ENCODE data around the gene MTHFD1L.

Gene MTHFD1L

GRCh38 chr6:151096255-151096612 is 230.7 kb downstream of the MTHFD1L start:
- Histone ChIP-seq H3K36me3 (ENCODE audit: low read length) (peaks cover 11% of the 10 kb centered on the region), H3K9ac (ENCODE audit: low read length) (no peak overlapping the region), H3K79me2 (ENCODE audit: insufficient read depth, low read length) (no peaks in the 10 kb centered on the region), H3K9me2 (replicated peaks; ENCODE audit: insufficient read depth, low read length) (no peaks in the 10 kb centered on the region), H3K4me2 (ENCODE audit: low read depth, low read length, poor library complexity, severe bottlenecking) (no peak overlapping the region), H3K27ac (ENCODE audit: low read depth, low read length) (no peak overlapping the region), H2AFZ (ENCODE audit: low read depth, low read length, severe bottlenecking) (no peak overlapping the region), H4K20me1 (ENCODE audit: low read depth, low read length) (no peaks in the 10 kb centered on the region), H3F3A (ENCODE audit: insufficient read depth) (no peaks in the 10 kb centered on the region), H3K9me3 (ENCODE audit: insufficient read depth, low read length) (no peaks in the 10 kb centered on the region), H3K4me3 (ENCODE audit: insufficient read depth, low read length, poor library complexity, severe bottlenecking) (no peak overlapping the region), H3K27me3 (ENCODE audit: low read length) (no peaks in the 10 kb centered on the region)
- TF ChIP-seq CTCF (IDR thresholded peaks at IDR 0.05; ENCODE audit: insufficient read depth, low read length, poor library complexity, severe bottlenecking) (no peak), EZH2phosphoT487 (conservative IDR thresholded peaks at IDR 0.05; ENCODE audit: low read length) (no peak)

- Histone ChIP-seq H2AFZ (ENCODE audit: low read depth, low read length, severe bottlenecking) (no peak overlapping the region), H3K9me3 (ENCODE audit: insufficient read depth, low read length) (no peaks in the 10 kb centered on the region), H3K4me2 (ENCODE audit: low read depth, low read length, poor library complexity, severe bottlenecking) (no peak overlapping the region), H3K9ac (ENCODE audit: low read length) (no peak overlapping the region), H3K27ac (ENCODE audit: low read depth, low read length) (no peak overlapping the region), H3K36me3 (ENCODE audit: low read length) (peaks cover 15% of the 10 kb centered on the region), H3K9me2 (replicated peaks; ENCODE audit: insufficient read depth, low read length) (no peaks in the 10 kb centered on the region), H3K4me3 (ENCODE audit: insufficient read depth, low read length, poor library complexity, severe bottlenecking) (no peak overlapping the region), H4K20me1 (ENCODE audit: low read depth, low read length) (no peaks in the 10 kb centered on the region), H3K79me2 (ENCODE audit: insufficient read depth, low read length) (no peaks in the 10 kb centered on the region), H3F3A (ENCODE audit: insufficient read depth) (no peaks in the 10 kb centered on the region), H3K27me3 (ENCODE audit: low read length) (no peaks in the 10 kb centered on the region)
- TF ChIP-seq EZH2phosphoT487 (conservative IDR thresholded peaks at IDR 0.05; ENCODE audit: low read length), result no peak
- no peak for TF ChIP-seq CTCF (IDR thresholded peaks at IDR 0.05; ENCODE audit: insufficient read depth, low read length, poor library complexity, severe bottlenecking)
Measured at GRCh38 chr6:151096691-151097606, 231.4 kb downstream of the MTHFD1L start.

GRCh38 chr6:151098166-151098565 is 232.7 kb downstream of the MTHFD1L start:
- Histone ChIP-seq H2AFZ (ENCODE audit: low read depth, low read length, severe bottlenecking) (no peak overlapping the region), H3K79me2 (ENCODE audit: insufficient read depth, low read length) (no peaks in the 10 kb centered on the region), H3K9me3 (ENCODE audit: insufficient read depth, low read length) (no peaks in the 10 kb centered on the region), H3K4me3 (ENCODE audit: insufficient read depth, low read length, poor library complexity, severe bottlenecking) (no peak overlapping the region), H3K36me3 (ENCODE audit: low read length) (peaks cover 14% of the 10 kb centered on the region), H3K9ac (ENCODE audit: low read length) (no peak overlapping the region), H3K4me2 (ENCODE audit: low read depth, low read length, poor library complexity, severe bottlenecking) (no peak overlapping the region), H3K27ac (ENCODE audit: low read depth, low read length) (no peak overlapping the region), H3F3A (ENCODE audit: insufficient read depth) (no peaks in the 10 kb centered on the region), H3K9me2 (replicated peaks; ENCODE audit: insufficient read depth, low read length) (no peaks in the 10 kb centered on the region), H3K27me3 (ENCODE audit: low read length) (no peaks in the 10 kb centered on the region), H4K20me1 (ENCODE audit: low read depth, low read length) (no peaks in the 10 kb centered on the region)
- TF ChIP-seq EZH2phosphoT487 (conservative IDR thresholded peaks at IDR 0.05; ENCODE audit: low read length) (no peak), CTCF (IDR thresholded peaks at IDR 0.05; ENCODE audit: insufficient read depth, low read length, poor library complexity, severe bottlenecking) (no peak)

All from SU-DHL-6 (cell line).